C1 segment of cervical spinal cord (tissue), 14 donors: ENCODE data around the gene FAM219B.
A peak's percentile ranks its signal among the peaks of the same experiment; 100 is the strongest.

Source experiments
- DNase-seq, 14 donors: peaks; one replicate each; lab custom pipeline; 2025; lab: John Stamatoyannopoulos, UW

Gene FAM219B

GRCh38 chr15:74873036-74873755, 33.5 kb downstream of the FAM219B start, which contains the start of gene SCAMP2:
TSS of gene SCAMP2 (minus strand) at chr15:74873365. CDS start at chr15:74873255, 110 bp downstream.
- DNase-seq, result peak; percentile 86 to 99 (median 96)

- DNase-seq, result no peak
Observed at GRCh38 chr15:74872702-74873035, 34.0 kb downstream of the FAM219B start.

DNA sequence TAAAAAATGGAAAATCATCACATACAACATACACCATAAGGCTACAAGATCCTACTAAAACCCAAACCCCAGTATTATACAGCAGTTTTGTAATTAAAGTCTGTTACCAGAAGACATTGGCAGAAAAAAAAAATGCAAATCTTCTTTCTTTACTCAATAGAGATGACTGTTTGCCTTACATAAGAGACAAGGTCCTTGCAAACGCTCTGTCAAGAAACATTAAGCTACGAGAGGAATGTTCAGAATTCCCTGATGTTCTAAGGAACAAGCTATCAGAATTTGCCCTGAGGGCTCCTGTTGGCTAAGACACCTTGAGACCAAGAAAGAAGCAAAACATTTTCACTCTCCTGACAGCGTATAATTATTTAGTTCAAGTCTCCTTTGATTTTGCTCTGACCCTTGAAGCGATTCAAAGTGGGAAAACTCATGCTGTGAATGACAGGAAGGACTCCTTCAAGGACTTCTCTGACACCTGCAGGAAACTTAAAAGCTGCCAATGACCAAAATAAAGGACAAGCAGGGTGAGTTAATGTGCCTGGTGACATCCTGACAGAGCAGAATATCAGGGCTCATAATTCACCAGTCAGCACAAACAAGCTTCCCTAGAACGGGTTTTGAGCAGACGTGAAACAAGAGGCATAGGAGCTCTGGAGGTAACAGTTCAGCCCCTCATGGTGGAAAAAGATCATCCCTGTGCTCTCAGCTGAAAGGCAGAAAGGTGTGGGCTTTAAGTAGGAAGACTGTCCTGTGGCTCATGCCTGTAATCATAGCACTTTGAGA, 36.0 kb downstream of the FAM219B start:
- no peak for DNase-seq

DNA sequence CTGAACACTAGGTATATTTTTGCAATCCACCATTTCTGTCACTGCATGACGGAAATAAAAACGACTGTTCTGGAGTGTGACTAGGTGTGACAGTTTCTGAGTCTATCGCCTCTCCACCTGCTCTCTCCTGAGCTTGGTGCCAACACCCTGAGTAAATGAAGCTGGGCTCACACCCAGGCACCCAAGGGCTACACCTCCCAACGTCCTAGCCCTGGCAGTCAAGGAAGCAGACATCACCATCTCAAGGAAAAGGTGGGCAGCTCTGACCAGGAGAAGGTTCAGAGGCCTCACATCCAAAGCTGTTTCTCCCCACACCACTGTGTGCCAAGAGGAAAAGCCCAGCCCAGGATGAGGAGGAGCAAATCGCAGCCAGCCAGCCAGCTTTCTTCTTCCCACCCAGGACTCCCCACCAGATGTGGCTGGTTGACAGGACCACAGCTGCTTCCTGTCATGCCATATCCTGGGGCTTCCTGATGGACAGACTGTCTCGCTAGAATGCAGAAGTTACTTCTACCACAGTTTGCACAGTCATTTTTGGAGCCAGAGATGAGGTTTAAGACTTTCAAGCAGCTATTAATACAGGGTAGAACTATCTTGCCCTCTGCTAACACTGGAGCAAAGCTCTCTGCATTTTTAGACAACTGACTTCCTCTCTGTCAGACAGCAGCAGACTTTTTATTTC, 36.8 kb downstream of the FAM219B start:
- peak in 9 of 14 donors; percentile 4 to 61 (median 37) for DNase-seq

DNA sequence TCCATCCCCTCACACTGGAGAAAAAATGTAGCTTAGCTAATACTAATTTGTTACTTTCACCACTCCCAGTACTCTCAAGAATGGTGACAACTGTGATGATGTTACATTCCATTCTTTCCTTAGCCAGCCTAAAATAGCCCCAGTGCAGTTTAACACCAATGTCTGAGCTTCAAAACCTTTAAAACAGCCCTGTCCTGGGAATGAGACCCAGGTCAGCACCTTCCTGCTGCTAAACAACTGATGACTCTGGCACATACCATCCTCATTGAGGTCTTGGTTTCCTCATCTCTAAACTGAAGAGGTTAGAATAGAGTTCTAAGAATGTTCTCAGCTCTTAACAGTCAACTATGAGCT, 37.3 kb downstream of the FAM219B start:
- no peak for DNase-seq

DNA sequence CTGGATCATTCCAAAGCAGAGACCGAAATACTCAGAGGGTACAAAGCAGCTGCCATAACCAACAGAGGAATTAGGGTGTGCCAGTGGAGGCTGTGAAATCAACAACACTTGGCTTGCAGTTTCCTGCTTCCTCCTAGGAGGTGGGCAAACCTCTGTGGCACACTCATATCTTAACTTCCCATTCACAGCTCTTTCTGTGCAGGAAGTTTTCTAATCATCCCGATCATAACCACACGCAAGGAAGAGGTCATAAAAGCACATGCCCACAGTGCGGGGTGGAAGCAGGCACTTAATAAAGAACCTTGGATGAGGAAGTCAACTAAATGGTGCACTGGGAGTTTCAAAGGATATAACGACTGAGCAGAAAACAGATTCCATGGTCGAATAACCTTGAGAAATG, 38.6 kb downstream of the FAM219B start:
- DNase-seq, result peak in 1 of 14 donors; percentile 12

DNA sequence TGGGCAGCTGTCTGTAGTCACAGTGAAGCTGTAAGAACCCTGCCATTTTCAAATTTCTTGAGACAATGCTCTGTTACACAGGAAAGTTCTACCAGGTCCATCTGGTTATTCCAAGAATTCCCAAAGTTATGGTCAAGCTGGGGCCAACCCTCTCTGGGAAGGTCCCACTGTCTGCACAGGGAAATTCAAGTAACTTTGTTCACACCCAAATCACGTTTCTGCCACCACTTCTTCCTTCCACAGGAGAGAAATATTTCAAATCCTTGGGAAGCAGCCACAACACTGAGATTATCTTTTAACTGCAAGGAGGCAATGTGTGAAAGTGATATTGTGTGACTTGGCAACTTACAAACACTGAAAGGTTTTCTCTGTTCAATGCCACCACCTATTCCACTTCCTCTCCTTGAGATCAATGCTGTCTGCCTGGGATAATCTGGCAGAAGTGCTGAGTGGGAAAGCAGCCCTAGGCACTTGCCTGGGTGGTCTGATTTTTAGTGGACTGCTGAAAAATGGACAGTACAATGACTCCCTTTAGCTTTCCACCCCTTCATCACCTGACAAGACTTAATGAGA, 39.1 kb downstream of the FAM219B start:
- DNase-seq, result no peak

DNA sequence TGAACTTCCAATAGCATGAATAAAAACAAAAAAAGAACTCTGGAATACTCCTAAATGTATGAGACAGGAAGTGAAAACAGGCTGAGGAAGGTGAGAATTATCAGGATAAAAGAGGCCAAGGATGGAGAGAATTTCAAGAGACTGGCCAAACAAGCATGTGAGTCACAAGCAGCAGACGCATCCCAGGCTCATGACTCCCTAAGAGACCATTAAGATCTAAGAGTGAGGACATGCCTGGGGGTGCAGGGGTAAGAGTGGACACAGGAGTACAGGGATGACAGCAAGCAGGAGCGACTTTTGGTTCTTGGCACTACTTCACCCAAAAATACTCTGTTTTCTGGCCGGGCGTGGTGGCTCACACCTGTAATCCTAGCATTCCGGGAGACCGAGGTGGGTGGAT, 40.6 kb downstream of the FAM219B start:
- no peak for DNase-seq

DNA sequence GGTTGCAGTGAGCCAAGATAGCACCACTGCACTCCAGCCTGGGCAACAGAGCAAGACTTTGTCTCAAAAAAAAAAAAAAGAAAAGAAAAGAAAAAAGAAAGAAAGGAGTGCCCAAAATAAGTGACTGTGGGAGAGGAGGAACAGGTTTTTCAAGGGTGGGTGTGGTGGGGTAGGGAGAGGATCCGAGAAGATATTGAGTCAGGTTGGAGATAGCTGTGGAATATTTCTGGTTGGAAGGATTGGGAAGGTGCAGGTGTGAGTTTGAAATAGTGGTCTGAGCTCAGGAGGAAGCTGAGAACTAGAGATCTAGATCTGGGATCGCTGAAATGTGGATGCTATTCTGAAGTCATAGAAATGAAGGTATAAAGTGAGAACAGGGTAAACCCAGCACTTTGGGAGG, 41.3 kb downstream of the FAM219B start:
- no peak for DNase-seq

- no peak for DNase-seq
Observed at GRCh38 chr15:74864296-74864695, 42.4 kb downstream of the FAM219B start.

GRCh38 chr15:74863239-74864056, 43.2 kb downstream of the FAM219B start:
- DNase-seq, result no peak

DNA sequence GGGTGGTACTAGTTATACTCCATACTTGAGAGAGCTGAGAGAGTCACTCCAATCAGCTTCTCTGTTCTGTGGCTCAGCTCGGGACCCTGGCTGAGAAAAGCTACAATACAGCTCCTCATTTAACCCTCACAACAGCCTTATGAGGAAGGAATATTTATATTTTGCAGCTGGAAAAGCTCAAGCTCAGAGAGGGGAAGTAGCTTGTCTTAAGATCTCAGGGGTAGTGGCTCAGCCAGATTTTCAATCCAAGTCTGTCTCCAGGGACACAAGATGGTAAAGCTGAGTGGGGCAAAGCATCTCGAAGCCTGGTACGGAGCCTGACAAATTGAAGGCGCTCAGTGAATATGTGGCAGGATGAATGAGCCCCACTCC, 48.3 kb downstream of the FAM219B start:
- DNase-seq, result peak in 1 of 14 donors; percentile 4

DNA sequence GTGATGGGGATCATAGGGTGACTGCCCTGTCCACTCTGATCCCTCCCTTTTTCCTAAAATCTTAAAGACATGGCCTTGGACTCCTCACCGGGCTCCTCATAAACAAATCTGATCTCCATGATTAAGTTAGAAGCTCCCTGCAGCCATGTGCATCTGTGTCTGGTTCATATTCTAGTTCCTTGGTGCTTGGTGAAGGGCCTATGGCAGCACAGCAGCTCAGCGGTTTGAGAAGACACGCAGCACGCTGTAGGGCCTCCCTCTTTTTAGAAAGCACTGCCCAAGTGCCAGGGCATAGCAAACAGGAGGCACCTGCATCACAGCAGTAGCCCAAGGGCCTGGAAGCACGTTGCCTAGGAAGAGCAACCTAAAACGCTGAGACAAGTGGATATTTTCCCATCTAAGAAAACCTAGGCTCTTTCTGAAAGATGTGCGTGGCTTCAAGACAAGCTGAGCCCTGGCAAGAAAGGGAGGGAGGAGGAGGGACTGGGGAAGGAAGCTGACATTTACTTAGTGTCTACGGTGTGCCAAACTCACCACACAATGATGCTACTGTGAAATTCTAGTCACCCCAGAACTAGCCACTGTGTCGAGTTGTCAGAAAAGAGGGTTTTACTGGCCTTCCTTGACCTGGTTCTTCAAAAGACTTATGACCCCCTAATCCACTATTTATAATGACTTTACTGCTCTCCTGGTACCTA, 48.8 kb downstream of the FAM219B start:
- DNase-seq, result peak in 1 of 14 donors; percentile 31

GRCh38 chr15:74857082-74857655, 49.5 kb downstream of the FAM219B start:
- DNase-seq, result no peak

DNA sequence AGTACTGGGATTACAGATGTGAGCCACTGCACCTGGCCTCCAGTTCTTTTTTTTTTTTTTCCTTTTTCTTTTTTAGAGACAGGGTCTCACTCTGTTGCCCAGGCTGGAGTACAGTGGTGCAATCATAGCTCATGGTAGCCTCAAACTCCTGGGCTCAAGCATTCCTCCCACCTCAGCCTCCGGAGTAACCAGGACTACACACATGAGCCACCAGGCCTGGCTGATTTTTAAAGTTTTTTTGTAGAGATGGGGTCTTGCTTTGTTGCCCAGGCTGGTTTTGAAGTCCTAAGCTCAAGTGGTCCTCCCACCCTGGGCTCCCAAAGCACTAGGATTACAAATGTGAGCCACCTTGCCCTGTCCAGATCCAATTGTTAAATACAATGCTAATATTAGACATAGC, 50.1 kb downstream of the FAM219B start:
- no peak for DNase-seq

DNA sequence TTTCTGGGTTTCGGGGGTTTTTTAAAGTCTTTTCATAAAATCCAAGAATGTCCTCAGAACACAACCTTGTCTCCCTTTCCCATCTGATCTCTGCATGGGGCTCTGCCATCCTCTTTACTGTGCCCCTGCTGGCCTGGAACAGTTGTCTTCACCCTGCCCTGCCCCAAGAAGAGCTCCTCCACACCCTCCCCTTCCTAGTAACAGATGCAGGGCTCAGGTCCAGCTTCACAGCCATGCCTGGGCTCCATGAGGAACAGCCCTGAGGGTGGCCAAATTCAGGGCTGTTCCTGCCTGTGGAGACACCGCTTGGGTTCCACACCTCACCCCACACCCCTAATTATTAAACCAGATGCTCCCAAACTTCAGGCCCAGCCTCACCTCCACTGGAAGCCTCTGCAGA, 50.8 kb downstream of the FAM219B start:
- DNase-seq, result peak in 1 of 14 donors; percentile 7

- no peak for DNase-seq
Observed at GRCh38 chr15:74854453-74855022, 52.1 kb downstream of the FAM219B start.

- no peak for DNase-seq
Observed at GRCh38 chr15:74851960-74852359, 54.7 kb downstream of the FAM219B start.

- no peak for DNase-seq
Observed at GRCh38 chr15:74850393-74850792, 56.3 kb downstream of the FAM219B start.
